HG02884 (cell line): ENCODE data around the gene FIBCD1.

ENCODE experiments used
- ATAC-seq: cut with Tn5 transposase; IDR thresholded peaks from one replicate; pipeline ENCODE4 v1.9.1; 2021; ENCODE audit warnings: mild to moderate bottlenecking, moderate library complexity; ENCODE audit not compliant: unreplicated experiment

FIBCD1 gene

DNA sequence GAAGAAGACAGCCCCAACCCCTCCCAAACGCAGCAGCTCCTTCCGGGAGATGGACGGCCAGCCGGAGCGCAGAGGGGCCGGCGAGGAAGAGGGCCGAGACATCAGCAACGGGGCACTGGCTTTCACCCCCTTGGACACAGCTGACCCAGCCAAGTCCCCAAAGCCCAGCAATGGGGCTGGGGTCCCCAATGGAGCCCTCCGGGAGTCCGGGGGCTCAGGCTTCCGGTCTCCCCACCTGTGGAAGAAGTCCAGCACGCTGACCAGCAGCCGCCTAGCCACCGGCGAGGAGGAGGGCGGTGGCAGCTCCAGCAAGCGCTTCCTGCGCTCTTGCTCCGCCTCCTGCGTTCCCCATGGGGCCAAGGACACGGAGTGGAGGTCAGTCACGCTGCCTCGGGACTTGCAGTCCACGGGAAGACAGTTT, 54.9 kb downstream of the FIBCD1 start:
- ATAC-seq, result no peak

GRCh38 chr9:130883479-130883878, 55.6 kb downstream of the FIBCD1 start:
- no peak for ATAC-seq

GRCh38 chr9:130882696-130883225, 56.3 kb downstream of the FIBCD1 start:
- no peak for ATAC-seq

- ATAC-seq, result no peak
Measured at GRCh38 chr9:130881516-130881915, 57.5 kb downstream of the FIBCD1 start.

DNA sequence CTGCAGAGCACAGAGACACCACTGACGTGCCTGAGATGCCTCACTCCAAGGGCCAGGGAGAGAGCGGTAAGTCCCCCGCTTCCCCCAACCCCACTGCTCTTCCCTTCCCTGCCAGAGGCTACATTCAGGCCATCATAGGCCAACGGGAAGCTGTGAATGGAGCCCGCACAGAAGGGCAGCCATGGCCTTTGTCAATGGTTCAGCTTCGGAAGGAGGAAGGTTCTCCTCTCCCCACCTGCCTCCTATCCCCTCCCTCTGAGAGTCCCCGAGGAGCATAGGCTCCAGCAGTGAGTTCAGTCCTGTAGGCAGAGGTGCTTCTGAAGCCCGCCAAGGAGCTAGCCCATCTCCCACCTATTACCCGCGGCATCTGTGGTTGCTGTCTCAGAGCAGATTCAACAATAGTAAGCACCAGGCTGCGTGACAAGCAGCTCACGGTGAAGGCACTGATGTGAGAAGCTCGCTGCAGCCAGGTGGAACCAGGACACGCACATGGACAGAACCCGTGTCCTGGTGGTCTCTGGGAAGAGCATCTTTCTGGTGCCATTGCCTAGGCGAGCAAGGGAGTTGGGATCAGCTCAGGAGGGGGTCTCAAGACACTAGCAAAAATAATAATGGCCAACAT, 58.3 kb downstream of the FIBCD1 start:
- ATAC-seq, result no peak

GRCh38 chr9:130879863-130880411, 59.1 kb downstream of the FIBCD1 start:
- ATAC-seq, result no peak

DNA sequence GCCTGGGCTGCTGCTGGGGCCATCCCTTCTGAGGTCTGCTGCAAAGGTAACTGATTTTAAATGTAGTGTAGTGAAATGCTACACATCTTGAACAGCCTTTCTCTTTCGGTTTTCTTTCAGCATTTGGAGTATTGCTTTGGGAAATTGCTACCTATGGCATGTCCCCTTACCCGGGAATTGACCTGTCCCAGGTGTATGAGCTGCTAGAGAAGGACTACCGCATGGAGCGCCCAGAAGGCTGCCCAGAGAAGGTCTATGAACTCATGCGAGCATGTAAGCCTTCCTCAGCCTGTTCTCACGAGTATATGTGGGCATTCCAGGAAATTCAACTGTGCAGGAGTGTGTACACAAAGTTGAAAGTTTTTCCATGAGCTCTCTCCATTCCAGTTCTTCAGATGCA, 60.8 kb downstream of the FIBCD1 start:
- no peak for ATAC-seq

- ATAC-seq, result no peak
Measured at GRCh38 chr9:130877300-130877699, 61.7 kb downstream of the FIBCD1 start.

DNA sequence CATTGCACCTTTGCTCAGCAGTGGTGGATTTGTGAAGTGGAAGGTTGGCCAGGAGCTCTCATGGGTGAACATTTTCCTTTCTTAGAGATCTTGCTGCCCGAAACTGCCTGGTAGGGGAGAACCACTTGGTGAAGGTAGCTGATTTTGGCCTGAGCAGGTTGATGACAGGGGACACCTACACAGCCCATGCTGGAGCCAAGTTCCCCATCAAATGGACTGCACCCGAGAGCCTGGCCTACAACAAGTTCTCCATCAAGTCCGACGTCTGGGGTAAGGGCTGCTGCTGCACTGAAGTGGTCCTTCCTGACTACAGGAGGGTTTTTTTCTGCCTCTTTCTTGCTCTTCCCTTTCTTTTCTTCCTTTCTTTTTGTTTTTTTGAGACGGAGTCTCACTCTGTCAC, 64.3 kb downstream of the FIBCD1 start:
- ATAC-seq, result no peak

- no peak for ATAC-seq
Measured at GRCh38 chr9:130873966-130874365, 65.1 kb downstream of the FIBCD1 start.

- ATAC-seq, result no peak
Measured at GRCh38 chr9:130872912-130873503, 66.0 kb downstream of the FIBCD1 start.

DNA sequence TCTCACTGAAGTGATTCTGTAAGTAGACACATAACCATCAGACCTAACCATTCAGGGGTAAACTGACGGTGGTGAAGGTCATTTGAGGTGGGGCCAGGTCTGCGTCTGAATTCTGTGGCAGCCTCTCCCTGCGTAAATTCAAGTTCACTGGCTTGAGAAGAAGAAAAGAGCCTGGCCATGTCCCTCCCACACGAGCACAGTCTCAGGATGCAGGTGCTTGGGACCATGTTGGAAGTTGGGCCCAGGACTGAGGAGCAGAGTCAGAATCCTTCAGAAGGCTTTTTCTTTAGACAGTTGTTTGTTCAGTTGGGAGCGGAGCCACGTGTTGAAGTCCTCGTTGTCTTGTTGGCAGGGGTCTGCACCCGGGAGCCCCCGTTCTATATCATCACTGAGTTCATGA, 66.5 kb downstream of the FIBCD1 start:
- ATAC-seq, result no peak

- no peak for ATAC-seq
Measured at GRCh38 chr9:130872093-130872492, 67.0 kb downstream of the FIBCD1 start.

GRCh38 chr9:130871395-130872062, 67.5 kb downstream of the FIBCD1 start:
- no peak for ATAC-seq

- peak; percentile 50 for ATAC-seq
Measured at GRCh38 chr9:130870491-130871381, 68.3 kb downstream of the FIBCD1 start.

GRCh38 chr9:130869250-130869649, 69.8 kb downstream of the FIBCD1 start:
- ATAC-seq, result no peak

GRCh38 chr9:130868230-130868629, 70.8 kb downstream of the FIBCD1 start:
- ATAC-seq, result no peak

GRCh38 chr9:130867556-130867955, 71.5 kb downstream of the FIBCD1 start:
- no peak for ATAC-seq

- no peak for ATAC-seq
Measured at GRCh38 chr9:130866474-130866965, 72.5 kb downstream of the FIBCD1 start.

- no peak for ATAC-seq
Measured at GRCh38 chr9:130865921-130866320, 73.1 kb downstream of the FIBCD1 start.

DNA sequence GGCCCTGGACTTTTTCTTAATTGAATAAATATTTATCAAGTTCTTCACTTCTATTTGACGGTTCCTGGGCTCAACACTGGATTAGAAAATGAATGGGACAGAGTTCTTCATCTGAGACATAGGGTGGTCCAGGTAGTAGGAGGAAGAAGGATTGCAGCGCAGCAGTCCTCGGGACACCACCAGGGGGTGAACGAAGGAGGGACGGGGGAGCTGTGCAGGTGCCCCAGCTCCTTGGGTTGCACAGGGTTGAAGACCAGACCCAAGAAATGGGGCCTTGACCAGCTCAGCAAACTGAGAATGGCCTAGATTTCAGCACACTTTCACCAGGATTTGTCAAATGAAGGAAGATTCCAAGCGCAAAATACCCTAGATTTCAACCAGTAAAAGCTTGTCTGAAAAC, 74.5 kb downstream of the FIBCD1 start:
- no peak for ATAC-seq
